ENCODE measurements around the gene VWA8.
"Not testable (repeated sequence)": the region's sequence is repeated elsewhere in the genome, so short reads cannot be mapped to it uniquely, and the experiment has no call there.

Gene VWA8

GRCh38 chr13:41639237-41639904 lies 321.5 kb downstream of the VWA8 start:
- no peak for DNase-seq

GRCh38 chr13:41637586-41637985 lies 323.3 kb downstream of the VWA8 start:
- DNase-seq, result no peak

- not testable (repeated sequence) for DNase-seq
These were observed 323.9 kb downstream of the VWA8 start for GRCh38 chr13:41637032-41637431.

GRCh38 chr13:41636590-41636989 lies 324.3 kb downstream of the VWA8 start:
- DNase-seq, result not testable (repeated sequence)

- no peak for DNase-seq
These were observed 326.5 kb downstream of the VWA8 start for GRCh38 chr13:41634407-41634806.

GRCh38 chr13:41633776-41634175 lies 327.1 kb downstream of the VWA8 start:
- no peak for DNase-seq

GRCh38 chr13:41631296-41631965 lies 329.5 kb downstream of the VWA8 start:
- DNase-seq, result no peak

- no peak for DNase-seq
These were observed 333.5 kb downstream of the VWA8 start for GRCh38 chr13:41627425-41627824.

- DNase-seq, result no peak
These were observed 336.9 kb downstream of the VWA8 start for GRCh38 chr13:41624041-41624440.

- no peak for DNase-seq
These were observed 338.2 kb downstream of the VWA8 start for GRCh38 chr13:41622432-41623429.

- DNase-seq, result no peak
These were observed 339.0 kb downstream of the VWA8 start for GRCh38 chr13:41621716-41622431.

GRCh38 chr13:41617633-41618032 lies 343.3 kb downstream of the VWA8 start:
- not testable (repeated sequence) for DNase-seq

- DNase-seq, result no peak
These were observed 344.8 kb downstream of the VWA8 start for GRCh38 chr13:41616151-41616550.

- DNase-seq, result no peak
These were observed 345.4 kb downstream of the VWA8 start for GRCh38 chr13:41615528-41615855.

GRCh38 chr13:41614671-41615527 lies 346.0 kb downstream of the VWA8 start:
- no peak for DNase-seq

GRCh38 chr13:41613984-41614661 lies 346.8 kb downstream of the VWA8 start:
- peak; percentile 55 for DNase-seq

- no peak for DNase-seq
These were observed 347.4 kb downstream of the VWA8 start for GRCh38 chr13:41613471-41613870.

- no peak for DNase-seq
These were observed 349.5 kb downstream of the VWA8 start for GRCh38 chr13:41611385-41611784.

GRCh38 chr13:41610404-41610803 lies 350.5 kb downstream of the VWA8 start:
- DNase-seq, result no peak

- no peak for DNase-seq
These were observed 351.1 kb downstream of the VWA8 start for GRCh38 chr13:41609828-41610227.

- no peak for DNase-seq
These were observed 352.1 kb downstream of the VWA8 start for GRCh38 chr13:41608839-41609177.
